SK-N-SH (cell line): ENCODE results near the gene GPR63. TPM values are rescaled to one million over a fixed set of nuclear protein-coding genes. Genes with fewer than 3 reads are reported as not detected.

Source experiments
- CTCF ChIA-PET: fragments of 300-600, 350-600 bp; formaldehyde crosslinking; extraction: SDS; loops from one replicate; lab custom pipeline; 2021; lab: Yijun Ruan, JAX
- POLR2A ChIA-PET: fragments of 350-600 bp; sonication (Branson Sonifier 250); formaldehyde crosslinking; extraction: SDS; loops from one replicate; lab custom pipeline; 2020; ENCODE audit warnings: antibody characterized with exemption, inconsistent platforms; lab: Yijun Ruan, JAX
- DNase-seq: peaks from one replicate; pipeline ENCODE4 v3.0.0; 2012
- H2AFZ ChIP-seq: fragments of 200-600 bp; sonication (generic); 2 replicates; pipeline ENCODE4 v1.8.1; 2016; ENCODE audit warnings: antibody characterized with exemption, mild to moderate bottlenecking, low read depth
- H3F3A ChIP-seq: fragments of 200-600 bp; sonication (generic); replicated peaks from 2 replicates; pipeline ENCODE3; 2016; ENCODE audit warnings: antibody characterized with exemption, mild to moderate bottlenecking; ENCODE audit not compliant: insufficient read depth
- H3K27ac ChIP-seq, 2 experiments: fragments of 200-500 bp in 1 of 2; fragments of 200-600 bp in 1 of 2; sonication (Bioruptor generic) in 1 of 2; sonication (generic), shearing (Covaris generic) in 1 of 2; 2 replicates each; pipeline versions ENCODE4 v1.5.1 to v1.6.1; 2014 to 2016; ENCODE audit warnings: low read depth in 2 of 2, inconsistent platforms in 1 of 2, low read length in 1 of 2, mild to moderate bottlenecking in 1 of 2, mixed read lengths in 1 of 2
- H3K27me3 ChIP-seq: fragments of 200-600 bp; sonication (generic), shearing (Covaris generic); 2 replicates; pipeline ENCODE4 v1.6.1; 2016; ENCODE audit warnings: mixed run types; ENCODE audit not compliant: insufficient read depth
- H3K36me3 ChIP-seq, 2 experiments: fragments of 200-500 bp in 1 of 2; fragments of 200-600 bp in 1 of 2; sonication (Bioruptor generic) in 1 of 2; sonication (generic) in 1 of 2; replicated peaks in 1 of 2; 2 replicates each; pipeline versions ENCODE3 to v1.5.1; 2014 to 2016; ENCODE audit warnings: low read length in 1 of 2, mild to moderate bottlenecking in 1 of 2; ENCODE audit not compliant: insufficient read depth in 2 of 2, control insufficient read depth in 1 of 2
- H3K4me1 ChIP-seq, 2 experiments: fragments of 200-500 bp in 1 of 2; fragments of 200-600 bp in 1 of 2; sonication (Bioruptor generic) in 1 of 2; sonication (generic), shearing (Covaris generic) in 1 of 2; 2 replicates each; pipeline versions ENCODE4 v1.5.1 to v1.6.1; 2014 to 2016; ENCODE audit warnings: low read depth in 1 of 2, low read length in 1 of 2, mixed run types in 1 of 2; ENCODE audit not compliant: insufficient read depth in 2 of 2, control insufficient read depth in 1 of 2
- H3K4me2 ChIP-seq: fragments of 200-600 bp; sonication (generic), shearing (Covaris generic); 2 replicates; pipeline ENCODE4 v1.6.1; 2017; ENCODE audit warnings: mixed run types
- H3K4me3 ChIP-seq, 2 experiments: fragments of 200-500 bp in 1 of 2; fragments of 200-600 bp in 1 of 2; sonication (Bioruptor generic) in 1 of 2; sonication (generic), shearing (Covaris generic) in 1 of 2; 2 replicates each; pipeline versions ENCODE4 v1.5.1 to v1.8.1; 2014 to 2016; ENCODE audit warnings: low read depth in 2 of 2, inconsistent platforms in 1 of 2, low read length in 1 of 2, mild to moderate bottlenecking in 1 of 2, mixed read lengths in 1 of 2, moderate library complexity in 1 of 2
- H3K79me2 ChIP-seq: fragments of 200-600 bp; sonication (generic); 2 replicates; pipeline ENCODE4 v1.8.1; 2017; ENCODE audit warnings: mild to moderate bottlenecking; ENCODE audit not compliant: insufficient read depth
- H3K9ac ChIP-seq: fragments of 200-600 bp; sonication (generic); 2 replicates; pipeline ENCODE4 v1.6.1; 2017; ENCODE audit warnings: mixed run types
- H3K9me2 ChIP-seq: fragments of 200-600 bp; sonication (generic); 2 replicates; pipeline ENCODE4 v1.6.1; 2017; ENCODE audit warnings: mixed run types
- H3K9me3 ChIP-seq: fragments of 200-600 bp; sonication (generic); 2 replicates; pipeline ENCODE4 v1.6.1; 2017; ENCODE audit warnings: mixed run types, mild to moderate bottlenecking, moderate library complexity
- H4K20me1 ChIP-seq: fragments of 200-600 bp; sonication (generic); 2 replicates; pipeline ENCODE4 v1.6.1; 2017; ENCODE audit warnings: mild to moderate bottlenecking, mixed run types; ENCODE audit not compliant: insufficient read depth
- EP300 ChIP-seq, 2 experiments: IDR thresholded peaks; 2 replicates each; pipeline versions ENCODE4 v1.4.0 to v1.6.1; 2012; ENCODE audit warnings: borderline replicate concordance in 1 of 2, low read depth in 1 of 2, low read length in 1 of 2
- IRF3 ChIP-seq: fragments of 150-350 bp; IDR thresholded peaks from 2 replicates; pipeline ENCODE4 v1.6.1; 2016; ENCODE audit warnings: mild to moderate bottlenecking, low read depth, low read length
- JUND ChIP-seq: IDR thresholded peaks from 2 replicates; pipeline ENCODE4 v1.4.0; 2012
- NFIC ChIP-seq: IDR thresholded peaks from 2 replicates; pipeline ENCODE4 v1.4.0; 2012; ENCODE audit warnings: borderline replicate concordance
- RCOR1 ChIP-seq: fragments of 150-350 bp; IDR thresholded peaks from 2 replicates; pipeline ENCODE4 v1.6.1; 2017; ENCODE audit warnings: antibody characterized with exemption, low read length
- RXRA ChIP-seq: IDR thresholded peaks from 2 replicates; pipeline ENCODE4 v1.4.0; 2012; ENCODE audit warnings: low read depth, mild to moderate bottlenecking, borderline replicate concordance
- SIN3A ChIP-seq: IDR thresholded peaks from 2 replicates; pipeline ENCODE4 v1.6.1; 2012; ENCODE audit warnings: low read depth, mild to moderate bottlenecking, low read length, moderate library complexity, borderline replicate concordance
- TAF1 ChIP-seq: IDR thresholded peaks from 2 replicates; pipeline ENCODE4 v1.6.1; 2012; ENCODE audit warnings: low read depth, mild to moderate bottlenecking, low read length, moderate library complexity, borderline replicate concordance
- TCF12 ChIP-seq: IDR thresholded peaks from 2 replicates; pipeline ENCODE4 v1.4.0; 2012
- TEAD4 ChIP-seq: IDR thresholded peaks from 2 replicates; pipeline ENCODE4 v1.4.0; 2012; ENCODE audit warnings: mild to moderate bottlenecking, borderline replicate concordance; ENCODE audit not compliant: insufficient read depth
- USF1 ChIP-seq: IDR thresholded peaks from 2 replicates; pipeline ENCODE4 v1.4.0; 2012; ENCODE audit warnings: low read depth, borderline replicate concordance
- USF2 ChIP-seq: fragments of 150-350 bp; IDR thresholded peaks from 2 replicates; pipeline ENCODE4 v1.6.1; 2017; ENCODE audit warnings: antibody characterized with exemption, low read length, low read depth, borderline replicate concordance
- YY1 ChIP-seq: IDR thresholded peaks from 2 replicates; pipeline ENCODE4 v1.4.0; 2012; ENCODE audit warnings: low read depth, mild to moderate bottlenecking
- WGBS: methylation state at CpG from one replicate; pipeline ENCODE4 v1.1.6; 2017; ENCODE audit warnings: low lambda C conversion rate; 5-methylcytosine and 5-hydroxymethylcytosine counted together
- polyA plus RNA-seq, 3 experiments: library from polyadenylated mRNA; depleted of rRNA; stranded (reverse); fragments of >200 nt; gene quantifications; 2 replicates each; pipeline ENCODE4 v1.2.3, GENCODE V29; 2012
- TF ChIP-seq, protein P1 (sequence below): IDR thresholded peaks from 2 replicates; pipeline ENCODE4 v1.4.0; 2012; ENCODE audit warnings: low read depth, borderline replicate concordance

GPR63 gene
- polyA plus RNA-seq, 1 of the 3 experiments (the other 2 are of a cell fraction), result 0.53 TPM

DNA sequence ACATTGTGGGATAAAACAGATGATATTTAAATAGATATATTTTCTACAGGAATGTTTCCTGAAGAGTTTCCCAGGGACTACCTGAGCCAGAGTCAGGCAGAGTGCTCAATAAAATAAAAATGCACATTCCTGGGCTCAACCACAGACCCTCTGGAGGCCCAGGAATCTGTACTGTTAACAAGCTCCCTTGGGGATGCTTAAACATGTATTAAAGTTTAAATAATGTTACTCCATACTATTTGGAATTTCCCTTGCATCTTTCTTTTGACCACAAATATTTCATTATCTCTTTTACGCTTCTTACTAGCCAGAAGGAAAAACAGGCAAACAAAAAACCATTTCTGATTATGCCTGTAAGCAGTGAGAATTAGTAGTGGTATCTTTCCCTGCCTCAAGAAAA lies 42.3 kb downstream of the GPR63 start:
- POLR2A ChIA-PET, result no interaction called here
- no peak for DNase-seq
- no peaks in the 10 kb centered on the region for H3K79me2 ChIP-seq
- H3K36me3 ChIP-seq, result no peaks in the 10 kb centered on the region
- TF ChIP-seq USF2 (no peak), RCOR1 (no peak)
- no peaks in the 10 kb centered on the region for H3F3A ChIP-seq
- H3K9me3 ChIP-seq, result no peaks in the 10 kb centered on the region
- no peak overlapping the region for H3K9ac ChIP-seq
- no peaks in the 10 kb centered on the region for H3K9me2 ChIP-seq
- H3K27ac ChIP-seq, result no peak overlapping the region
- H3K4me1 ChIP-seq, result no peaks in the 10 kb centered on the region
- WGBS, result 53% methylated on average over 1 of the region's 1 CpG
- H3K4me2 ChIP-seq, result no peak overlapping the region
- no peaks in the 10 kb centered on the region for H3K27me3 ChIP-seq
- H4K20me1 ChIP-seq, result no peaks in the 10 kb centered on the region
- no peak overlapping the region for H2AFZ ChIP-seq
- CTCF ChIA-PET, result interaction anchor here (2.0 kb wide), 1 partner anchor 104 kb away, joined by 7 read pairs; no protein-coding TSS in a partner anchor
- no peak overlapping the region for H3K4me3 ChIP-seq

DNA sequence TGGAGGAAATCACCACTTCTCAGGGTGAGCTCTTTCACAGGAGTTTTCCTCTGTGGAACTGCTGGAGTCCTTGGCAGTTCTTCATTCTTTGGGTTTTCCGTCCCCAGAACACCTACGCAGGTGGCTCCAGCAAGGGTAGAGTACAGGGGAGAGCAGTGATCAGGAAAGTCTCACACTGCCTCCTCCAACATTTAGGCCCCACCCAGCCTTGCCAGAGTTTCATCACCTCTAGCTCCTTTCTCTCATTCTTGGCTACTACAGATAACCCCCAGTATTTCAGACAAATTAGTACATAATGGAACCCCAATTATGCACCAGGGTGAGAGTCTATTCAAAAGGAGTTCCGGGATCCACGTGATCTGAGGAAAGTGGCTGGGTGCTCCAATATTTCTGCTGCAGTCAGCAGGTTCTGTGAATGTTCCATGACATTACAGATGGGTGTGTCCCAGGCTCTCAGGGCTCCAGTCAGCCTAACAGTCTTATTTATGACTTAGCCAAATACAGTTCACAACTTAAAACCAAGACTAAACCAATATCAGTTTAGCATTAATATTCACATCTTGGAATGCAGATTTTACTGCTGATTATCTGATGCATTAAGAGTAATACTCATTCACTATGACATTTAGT lies 44.6 kb downstream of the GPR63 start:
- 74% methylated on average over 4 of the region's 4 CpGs for WGBS
- Histone ChIP-seq H3K9me3 (no peaks in the 10 kb centered on the region), H3K4me2 (no peak overlapping the region), H3K9ac (no peak overlapping the region), H3K4me1 (no peaks in the 10 kb centered on the region), H2AFZ (no peak overlapping the region), H3K9me2 (no peaks in the 10 kb centered on the region), H3K27me3 (no peaks in the 10 kb centered on the region), H3F3A (no peaks in the 10 kb centered on the region), H3K4me3 (no peak overlapping the region), H4K20me1 (no peaks in the 10 kb centered on the region), H3K36me3 (no peaks in the 10 kb centered on the region), H3K79me2 (no peaks in the 10 kb centered on the region), H3K27ac (no peak overlapping the region)
- TF ChIP-seq EP300 (IDR thresholded peaks at IDR 0.05; ENCODE audit: borderline replicate concordance in 1 of 2, low read depth in 1 of 2, low read length in 1 of 2), result no peak
- DNase-seq, result no peak
- ChIA-PET CTCF (interaction anchor here (1.0 kb wide), 1 partner anchor 18 kb away, joined by 3 read pairs; no protein-coding TSS in a partner anchor), POLR2A (no interaction called here)

GRCh38 chr6:96789871-96790270 lies 47.4 kb downstream of the GPR63 start:
- Histone ChIP-seq H3K9ac (no peak overlapping the region), H3K4me3 (no peak overlapping the region), H3K4me1 (peaks cover 0 to 3% of the 10 kb centered on the region in 2 experiments; a peak in 1 of 4 replicates), H3F3A (no peaks in the 10 kb centered on the region), H3K4me2 (no peak overlapping the region), H3K9me2 (no peaks in the 10 kb centered on the region), H3K79me2 (no peaks in the 10 kb centered on the region), H3K36me3 (no peaks in the 10 kb centered on the region), H3K27ac (no peak overlapping the region), H2AFZ (no peak overlapping the region), H4K20me1 (no peaks in the 10 kb centered on the region), H3K27me3 (no peaks in the 10 kb centered on the region), H3K9me3 (no peaks in the 10 kb centered on the region)
- ChIA-PET POLR2A (no interaction called here), CTCF (no interaction called here)
- WGBS, result 67% methylated on average over 3 of the region's 3 CpGs
- DNase-seq, result no peak
- no peak for TF ChIP-seq IRF3
- no peak for TF ChIP-seq TEAD4
- no peak for TF ChIP-seq EP300 (IDR thresholded peaks at IDR 0.05; ENCODE audit: borderline replicate concordance in 1 of 2, low read depth in 1 of 2, low read length in 1 of 2)
- TF ChIP-seq TAF1, result no peak
- no peak for TF ChIP-seq JUND
- TF ChIP-seq RCOR1, result no peak
- TF ChIP-seq NFIC, result no peak
- TF ChIP-seq, protein P1, sequence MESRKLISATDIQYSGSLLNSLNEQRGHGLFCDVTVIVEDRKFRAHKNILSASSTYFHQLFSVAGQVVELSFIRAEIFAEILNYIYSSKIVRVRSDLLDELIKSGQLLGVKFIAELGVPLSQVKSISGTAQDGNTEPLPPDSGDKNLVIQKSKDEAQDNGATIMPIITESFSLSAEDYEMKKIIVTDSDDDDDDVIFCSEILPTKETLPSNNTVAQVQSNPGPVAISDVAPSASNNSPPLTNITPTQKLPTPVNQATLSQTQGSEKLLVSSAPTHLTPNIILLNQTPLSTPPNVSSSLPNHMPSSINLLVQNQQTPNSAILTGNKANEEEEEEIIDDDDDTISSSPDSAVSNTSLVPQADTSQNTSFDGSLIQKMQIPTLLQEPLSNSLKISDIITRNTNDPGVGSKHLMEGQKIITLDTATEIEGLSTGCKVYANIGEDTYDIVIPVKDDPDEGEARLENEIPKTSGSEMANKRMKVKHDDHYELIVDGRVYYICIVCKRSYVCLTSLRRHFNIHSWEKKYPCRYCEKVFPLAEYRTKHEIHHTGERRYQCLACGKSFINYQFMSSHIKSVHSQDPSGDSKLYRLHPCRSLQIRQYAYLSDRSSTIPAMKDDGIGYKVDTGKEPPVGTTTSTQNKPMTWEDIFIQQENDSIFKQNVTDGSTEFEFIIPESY, result no peak
- no peak for TF ChIP-seq YY1
- TF ChIP-seq USF1, result no peak
- TF ChIP-seq SIN3A, result no peak
- no peak for TF ChIP-seq RXRA
- no peak for TF ChIP-seq USF2
- no peak for TF ChIP-seq TCF12
